Renal pelvis (tissue), 4 donors: ENCODE data around the gene CCDC136. TPM values are rescaled to one million over a fixed set of nuclear protein-coding genes. Genes with fewer than 3 reads are reported as not detected.

Experiments used
- DNase-seq: peaks from one replicate; pipeline ENCODE4 v3.0.0-alpha.2; 2013
- polyA plus RNA-seq, 3 donors: library from polyadenylated mRNA; unstranded; fragments of 120-200 nt; gene quantifications; one replicate each; pipeline ENCODE4 v1.2.1, GENCODE V29; 2013; ENCODE audit not compliant: insufficient read length in 3 of 3

CCDC136 gene
- polyA plus RNA-seq, 3 donors, result 17.2 to 27.0 (median 20.6) TPM

GRCh38 chr7:128831178-128831993 lies 39.6 kb downstream of the CCDC136 start:
- DNase-seq, result peak; percentile 44

GRCh38 chr7:128831994-128832879 lies 40.5 kb downstream of the CCDC136 start:
- peak; percentile 24 for DNase-seq

- DNase-seq, result no peak
Observed at GRCh38 chr7:128832880-128833147, 41.0 kb downstream of the CCDC136 start.

- DNase-seq, result peak; percentile 55
Observed at GRCh38 chr7:128833148-128833945, 41.6 kb downstream of the CCDC136 start.

- no peak for DNase-seq
Observed at GRCh38 chr7:128833946-128834325, 42.2 kb downstream of the CCDC136 start.

GRCh38 chr7:128835231-128835751 lies 43.5 kb downstream of the CCDC136 start:
- no peak for DNase-seq

GRCh38 chr7:128835790-128836641 lies 44.2 kb downstream of the CCDC136 start:
- DNase-seq, result no peak

GRCh38 chr7:128836729-128837348 lies 45.1 kb downstream of the CCDC136 start:
- no peak for DNase-seq

GRCh38 chr7:128837521-128837921 lies 45.8 kb downstream of the CCDC136 start:
- no peak for DNase-seq

GRCh38 chr7:128838109-128838779 lies 46.5 kb downstream of the CCDC136 start:
- no peak for DNase-seq

GRCh38 chr7:128838981-128839731 lies 47.4 kb downstream of the CCDC136 start:
- DNase-seq, result no peak

GRCh38 chr7:128839751-128840177 lies 48.0 kb downstream of the CCDC136 start:
- DNase-seq, result no peak

- DNase-seq, result no peak
Observed at GRCh38 chr7:128840326-128841170, 48.8 kb downstream of the CCDC136 start.

- no peak for DNase-seq
Observed at GRCh38 chr7:128841171-128841690, 49.5 kb downstream of the CCDC136 start.

GRCh38 chr7:128841921-128842673 lies 50.3 kb downstream of the CCDC136 start:
- no peak for DNase-seq

GRCh38 chr7:128842674-128843641 lies 51.2 kb downstream of the CCDC136 start:
- no peak for DNase-seq
